ENCODE data around the gene LIPA.

DNA sequence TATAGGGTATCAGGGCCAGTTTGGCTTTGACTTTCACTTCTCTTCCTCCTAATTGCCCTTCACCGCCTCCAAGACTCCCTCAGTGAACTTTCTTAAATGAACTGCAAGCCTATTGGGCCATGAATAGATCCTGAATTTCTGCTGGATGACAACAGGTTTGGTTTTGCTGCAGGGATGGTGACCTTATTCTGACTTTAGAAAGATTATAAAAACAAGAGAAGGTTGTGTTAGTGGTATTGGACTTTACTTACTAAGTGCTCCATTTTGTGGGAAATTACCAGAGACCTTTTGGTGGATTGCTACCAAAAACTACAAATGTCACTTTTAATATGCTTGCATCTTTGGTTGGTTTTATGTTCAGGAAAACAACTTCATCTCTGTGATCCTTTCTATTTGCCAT, 11.5 kb upstream of the LIPA start:
- TF ChIP-seq CTCF (IDR thresholded peaks at IDR 0.05; ENCODE audit: borderline replicate concordance, extremely low read depth, low read length, poor library complexity, severe bottlenecking) (no peak), EZH2 (IDR thresholded peaks at IDR 0.05; ENCODE audit: borderline replicate concordance, low read depth, low read length, severe bottlenecking) (no peak)

All from DND-41 (cell line).